Smooth muscle cell (in vitro differentiated cells): ENCODE measurements around the gene BCL11B. TPM values are rescaled to one million over a fixed set of nuclear protein-coding genes. Genes with fewer than 3 reads are reported as not detected.

Experiments
- DNase-seq: peaks from one replicate; lab custom pipeline; 2025; ENCODE audit not compliant: unreplicated experiment; lab: John Stamatoyannopoulos, UW
- H2AFZ ChIP-seq: fragments of 200-600 bp; sonication (generic); 2 replicates; pipeline ENCODE4 v1.6.0; 2016; ENCODE audit warnings: antibody characterized with exemption, low read depth, mild to moderate bottlenecking
- H3F3A ChIP-seq: fragments of 200-600 bp; sonication (generic); 2 replicates; pipeline ENCODE4 v1.6.0; 2017; ENCODE audit warnings: antibody characterized with exemption, low read depth
- H3K27ac ChIP-seq: fragments of 200-600 bp; sonication (generic); 2 replicates; pipeline ENCODE4 v1.5.1; 2016; ENCODE audit warnings: low read depth, mild to moderate bottlenecking
- H3K27me3 ChIP-seq: fragments of 200-600 bp; sonication (generic); 2 replicates; pipeline ENCODE4 v1.6.1; 2016; ENCODE audit warnings: low read depth, mild to moderate bottlenecking
- H3K36me3 ChIP-seq: fragments of 200-600 bp; sonication (generic); 2 replicates; pipeline ENCODE4 v1.5.1; 2016; ENCODE audit warnings: low read depth
- H3K4me1 ChIP-seq: fragments of 200-600 bp; sonication (generic); 2 replicates; pipeline ENCODE4 v1.5.1; 2016; ENCODE audit warnings: low read depth
- H3K4me2 ChIP-seq: fragments of 200-600 bp; sonication (generic); 2 replicates; pipeline ENCODE4 v1.6.0; 2016; ENCODE audit warnings: mild to moderate bottlenecking
- H3K4me3 ChIP-seq: fragments of 200-600 bp; sonication (generic); 2 replicates; pipeline ENCODE4 v1.5.1; 2016; ENCODE audit warnings: mild to moderate bottlenecking
- H3K79me2 ChIP-seq: fragments of 200-600 bp; sonication (generic); 2 replicates; pipeline ENCODE4 v1.6.0; 2016; ENCODE audit warnings: low read depth, mild to moderate bottlenecking
- H3K9ac ChIP-seq: fragments of 200-600 bp; sonication (generic); 2 replicates; pipeline ENCODE4 v1.6.0; 2016; ENCODE audit warnings: low read depth
- H3K9me3 ChIP-seq: fragments of 200-600 bp; sonication (generic); replicated peaks from 2 replicates; pipeline ENCODE4 v1.5.1; 2016; ENCODE audit warnings: low read depth
- H4K20me1 ChIP-seq: fragments of 200-600 bp; sonication (generic); 2 replicates; pipeline ENCODE4 v1.6.0; 2016; ENCODE audit warnings: low read depth
- CTCF ChIP-seq: fragments of 200-600 bp; sonication (generic); IDR thresholded peaks from 2 replicates; pipeline ENCODE4 v1.5.1; 2017; ENCODE audit warnings: borderline replicate concordance, mild to moderate bottlenecking, antibody characterized with exemption; ENCODE audit not compliant: insufficient read depth, poor library complexity, severe bottlenecking
- WGBS: methylation state at CpG from one replicate; pipeline ENCODE4 v1.1.7; 2016; ENCODE audit warnings: low lambda C conversion rate; 5-methylcytosine and 5-hydroxymethylcytosine counted together
- polyA plus RNA-seq: library from polyadenylated mRNA; unstranded; fragments of >200 nt; fragmentation: Nextera tagmentation; extraction: Ambion mirVana; gene quantifications from 2 replicates; pipeline ENCODE4 v1.2.1, GENCODE V29; 2016
- total RNA-seq: library from RNA; depleted of rRNA; stranded (reverse); fragments of >200 nt; gene quantifications from 2 replicates; pipeline ENCODE4 v1.2.3, GENCODE V29; 2014

The BCL11B gene
- total and polyA plus RNA-seq, 2 experiments from 2014 or later: 0.56 to 3.0 TPM

- no peaks in the 10 kb centered on the region for H3K79me2 ChIP-seq
- H3K4me1 ChIP-seq: no peaks in the 10 kb centered on the region
- H3K27me3 ChIP-seq: no peaks in the 10 kb centered on the region
- no peak overlapping the region for H3K9ac ChIP-seq
- H4K20me1 ChIP-seq: no peaks in the 10 kb centered on the region
- H3K4me2 ChIP-seq: no peak overlapping the region
- H3K9me3 ChIP-seq: no peaks in the 10 kb centered on the region
- no peak overlapping the region for H3K4me3 ChIP-seq
- TF ChIP-seq CTCF: no peak
- no peak overlapping the region for H2AFZ ChIP-seq
- 87% methylated on average over 11 of the region's 11 CpGs for WGBS
- H3F3A ChIP-seq: no peaks in the 10 kb centered on the region
- H3K27ac ChIP-seq: no peak overlapping the region
- DNase-seq: no peak
- H3K36me3 ChIP-seq: no peaks in the 10 kb centered on the region
These were observed 134.8 kb downstream of the BCL11B start for GRCh38 chr14:99137001-99137700.

GRCh38 chr14:99136401-99136800, 135.6 kb downstream of the BCL11B start:
- H3F3A ChIP-seq: no peaks in the 10 kb centered on the region
- H4K20me1 ChIP-seq: no peaks in the 10 kb centered on the region
- no peaks in the 10 kb centered on the region for H3K27me3 ChIP-seq
- no peaks in the 10 kb centered on the region for H3K36me3 ChIP-seq
- H3K27ac ChIP-seq: no peak overlapping the region
- TF ChIP-seq CTCF: no peak
- no peaks in the 10 kb centered on the region for H3K4me1 ChIP-seq
- no peak overlapping the region for H2AFZ ChIP-seq
- H3K4me3 ChIP-seq: no peak overlapping the region
- no peaks in the 10 kb centered on the region for H3K79me2 ChIP-seq
- WGBS: 99% methylated on average over 7 of the region's 7 CpGs
- no peaks in the 10 kb centered on the region for H3K9me3 ChIP-seq
- no peak for DNase-seq
- H3K9ac ChIP-seq: no peak overlapping the region
- H3K4me2 ChIP-seq: no peak overlapping the region

- H3K9me3 ChIP-seq: no peaks in the 10 kb centered on the region
- no peak for DNase-seq
- H3K4me3 ChIP-seq: no peak overlapping the region
- 98% methylated on average over 5 of the region's 5 CpGs for WGBS
- H3K27me3 ChIP-seq: no peaks in the 10 kb centered on the region
- no peaks in the 10 kb centered on the region for H3F3A ChIP-seq
- H3K27ac ChIP-seq: no peak overlapping the region
- no peak overlapping the region for H2AFZ ChIP-seq
- H4K20me1 ChIP-seq: no peaks in the 10 kb centered on the region
- no peak for TF ChIP-seq CTCF
- no peak overlapping the region for H3K4me2 ChIP-seq
- H3K36me3 ChIP-seq: no peaks in the 10 kb centered on the region
- H3K9ac ChIP-seq: no peak overlapping the region
- H3K79me2 ChIP-seq: no peaks in the 10 kb centered on the region
- no peaks in the 10 kb centered on the region for H3K4me1 ChIP-seq
These were observed 136.0 kb downstream of the BCL11B start for GRCh38 chr14:99136047-99136400.

GRCh38 chr14:99134516-99135046, 137.4 kb downstream of the BCL11B start:
- no peak for DNase-seq
- Histone ChIP-seq H3K4me1 (no peaks in the 10 kb centered on the region), H3F3A (no peaks in the 10 kb centered on the region), H3K9ac (no peak overlapping the region), H3K27ac (no peak overlapping the region), H3K4me2 (no peak overlapping the region), H2AFZ (no peak overlapping the region), H3K79me2 (no peaks in the 10 kb centered on the region), H3K4me3 (no peak overlapping the region), H4K20me1 (no peaks in the 10 kb centered on the region), H3K9me3 (no peaks in the 10 kb centered on the region), H3K36me3 (no peaks in the 10 kb centered on the region), H3K27me3 (no peaks in the 10 kb centered on the region)
- TF ChIP-seq CTCF: no peak
- WGBS: 98% methylated on average over 8 of the region's 8 CpGs
